Keratinocyte (primary cell): Measurements from ENCODE around the gene SUMF2. TPM values are rescaled to one million over a fixed set of nuclear protein-coding genes. Genes with fewer than 3 reads are reported as not detected.

ENCODE experiments used
- DNase-seq: peaks from one replicate; pipeline ENCODE4 v3.0.0-alpha.2; 2011; ENCODE audit warnings: low read depth, missing footprints, low spot score
- FAIRE-seq: peaks from 2 replicates; lab custom pipeline; 2011; peaks lifted over from hg19 to GRCh38; lab: Jason Lieb, UNC
- H2AFZ ChIP-seq: 2 replicates; pipeline ENCODE4 v1.6.0; 2012; ENCODE audit warnings: low read length, control low read depth, inconsistent platforms; ENCODE audit not compliant: control insufficient read depth
- H3K27ac ChIP-seq: 2 replicates; pipeline ENCODE4 v1.5.1; 2011; ENCODE audit warnings: low read length; ENCODE audit not compliant: control insufficient read depth, insufficient read depth
- H3K27me3 ChIP-seq: 3 replicates; pipeline ENCODE4 v1.6.0; 2011; ENCODE audit warnings: low read length; ENCODE audit not compliant: control insufficient read depth, insufficient read depth; ENCODE audit errors: extremely low read depth
- H3K36me3 ChIP-seq, 2 experiments: 2 replicates in 1 of 2; 3 replicates in 1 of 2; pipeline ENCODE4 v1.5.1; 2011; ENCODE audit warnings: low read length in 2 of 2, mild to moderate bottlenecking in 1 of 2; ENCODE audit not compliant: control insufficient read depth in 2 of 2, insufficient read depth in 2 of 2; ENCODE audit errors: extremely low read depth in 1 of 2
- H3K4me1 ChIP-seq: 3 replicates; pipeline ENCODE4 v1.5.1; 2011; ENCODE audit warnings: low read length; ENCODE audit not compliant: control insufficient read depth, insufficient read depth; ENCODE audit errors: extremely low read depth
- H3K4me2 ChIP-seq: 3 replicates; pipeline ENCODE4 v1.6.0; 2011; ENCODE audit warnings: low read depth, low read length; ENCODE audit not compliant: control insufficient read depth, insufficient read depth; ENCODE audit errors: extremely low read depth
- H3K4me3 ChIP-seq, 3 experiments: fragments of 200-600 bp in 1 of 3; sonication (generic) in 1 of 3; 2 replicates in 2 of 3; 3 replicates in 1 of 3; pipeline ENCODE4 v1.5.1; 2011 to 2016; ENCODE audit warnings: low read length in 3 of 3, mild to moderate bottlenecking in 3 of 3, control low read depth in 2 of 3, inconsistent platforms in 1 of 3, low read depth in 1 of 3, mixed read lengths in 1 of 3, mixed run types in 1 of 3, moderate library complexity in 1 of 3; ENCODE audit not compliant: control insufficient read depth in 2 of 3, insufficient read depth in 2 of 3; ENCODE audit errors: extremely low read depth in 1 of 3
- H3K79me2 ChIP-seq: 2 replicates; pipeline ENCODE4 v1.6.0; 2012; ENCODE audit warnings: low read length; ENCODE audit not compliant: control insufficient read depth, insufficient read depth
- H3K9ac ChIP-seq: 3 replicates; pipeline ENCODE4 v1.6.0; 2011; ENCODE audit warnings: low read length; ENCODE audit not compliant: control insufficient read depth, insufficient read depth; ENCODE audit errors: extremely low read depth
- H3K9me1 ChIP-seq: 3 replicates; pipeline ENCODE4 v1.6.0; 2011; ENCODE audit warnings: low read length; ENCODE audit not compliant: control insufficient read depth, insufficient read depth; ENCODE audit errors: extremely low read depth
- H3K9me3 ChIP-seq: 2 replicates; pipeline ENCODE4 v1.5.1; 2012; ENCODE audit warnings: low read depth, low read length; ENCODE audit not compliant: control insufficient read depth
- H4K20me1 ChIP-seq: 3 replicates; pipeline ENCODE4 v1.6.0; 2011; ENCODE audit warnings: low read length; ENCODE audit not compliant: control insufficient read depth, insufficient read depth; ENCODE audit errors: extremely low read depth
- CTCF ChIP-seq, 3 experiments: IDR thresholded peaks in 1 of 3; conservative IDR thresholded peaks in 1 of 3; optimal IDR thresholded peaks in 1 of 3; 2 replicates in 2 of 3; 3 replicates in 1 of 3; pipeline versions ENCODE3 to v1.5.1; 2011; ENCODE audit warnings: low read length in 3 of 3, mild to moderate bottlenecking in 3 of 3, moderate library complexity in 2 of 3, control low read depth in 1 of 3, inconsistent platforms in 1 of 3; ENCODE audit not compliant: insufficient read depth in 2 of 3; ENCODE audit errors: extremely low read depth in 1 of 3
- EZH2 ChIP-seq: IDR thresholded peaks from one replicate; pipeline ENCODE4 v1.6.1; 2012; ENCODE audit warnings: inconsistent platforms, mild to moderate bottlenecking, low read length, moderate library complexity
- dilution Hi-C: fragments of 300-500 bp; cut with MboI; formaldehyde crosslinking; loops from one replicate; pipeline ENCODE4 v1.7.0; 2020; ENCODE audit warnings: low sequenced_read_pairs; ENCODE audit not compliant: extremely low pct_ligation_motif_present
- polyA plus RNA-seq, 5 experiments: library from polyadenylated mRNA; depleted of rRNA in 3 of 5; stranded (reverse) in 3 of 5; stranded (forward) in 1 of 5; unstranded in 1 of 5; fragments of >200 nt; gene quantifications; 1 replicate in 1 of 5; 2 replicates in 3 of 5; 3 replicates in 1 of 5; pipeline versions ENCODE4 v1.2.1 to v1.2.3, GENCODE V29; 2011 to 2012; ENCODE audit warnings: missing spikeins in 2 of 5, low read depth in 1 of 5, low replicate concordance in 1 of 5

Gene SUMF2
- polyA plus RNA-seq, 1 donor (not counting 4 experiments of a cell fraction or from before 2014, with no cell fraction given): 73.8 TPM

GRCh38 chr7:56026538-56026937, 37.5 kb upstream of the SUMF2 start:
- DNase-seq: no peak
- H3K4me1 ChIP-seq: peaks cover 7% of the 10 kb centered on the region
- no peaks in the 10 kb centered on the region for H4K20me1 ChIP-seq
- H3K36me3 ChIP-seq: peaks cover 7 to 13% of the 10 kb centered on the region in 2 experiments
- no peaks in the 10 kb centered on the region for H3K79me2 ChIP-seq
- H3K27me3 ChIP-seq: no peaks in the 10 kb centered on the region
- no peaks in the 10 kb centered on the region for H3K9me1 ChIP-seq
- no peak overlapping the region for H3K27ac ChIP-seq
- no peak overlapping the region for H2AFZ ChIP-seq
- no peak for FAIRE-seq
- H3K9me3 ChIP-seq: no peaks in the 10 kb centered on the region
- no peak overlapping the region for H3K9ac ChIP-seq
- no peak overlapping the region for H3K4me2 ChIP-seq
- dilution Hi-C loops: no loop called here
- TF ChIP-seq CTCF (optimal IDR thresholded peaks at IDR 0.05 in 1 of 3, IDR thresholded peaks at IDR 0.05 in 1 of 3, conservative IDR thresholded peaks at IDR 0.05 in 1 of 3; ENCODE audit: extremely low read depth in 1 of 3, insufficient read depth in 2 of 3, low read length in 3 of 3) (no peak), EZH2 (no peak)
- no peak overlapping the region for H3K4me3 ChIP-seq

- no peak overlapping the region for H3K27ac ChIP-seq
- H3K9ac ChIP-seq: no peak overlapping the region
- H3K9me3 ChIP-seq: no peaks in the 10 kb centered on the region
- TF ChIP-seq EZH2: no peak
- no peak for TF ChIP-seq CTCF (optimal IDR thresholded peaks at IDR 0.05 in 1 of 3, IDR thresholded peaks at IDR 0.05 in 1 of 3, conservative IDR thresholded peaks at IDR 0.05 in 1 of 3; ENCODE audit: extremely low read depth in 1 of 3, insufficient read depth in 2 of 3, low read length in 3 of 3)
- peaks cover 7% of the 10 kb centered on the region for H3K4me1 ChIP-seq
- no peak overlapping the region for H3K4me3 ChIP-seq
- H3K27me3 ChIP-seq: no peaks in the 10 kb centered on the region
- FAIRE-seq: no peak
- DNase-seq: no peak
- no peaks in the 10 kb centered on the region for H3K79me2 ChIP-seq
- H3K36me3 ChIP-seq: peaks cover 4 to 15% of the 10 kb centered on the region in 2 experiments
- no peaks in the 10 kb centered on the region for H4K20me1 ChIP-seq
- no peak overlapping the region for H3K4me2 ChIP-seq
- no peak overlapping the region for H2AFZ ChIP-seq
- dilution Hi-C loops: no loop called here
- H3K9me1 ChIP-seq: no peaks in the 10 kb centered on the region
Measured at GRCh38 chr7:56028942-56029630, 35.0 kb upstream of the SUMF2 start.
